NCI-H460 (cell line): ENCODE data around the gene CREB1. TPM values are rescaled to one million over a fixed set of nuclear protein-coding genes. Genes with fewer than 3 reads are reported as not detected.
"Not testable (repeated sequence)": the region's sequence is repeated elsewhere in the genome, so short reads cannot be mapped to it uniquely, and the experiment has no call there.

Experiments
- DNase-seq: peaks from one replicate; pipeline ENCODE4 v3.0.0-alpha.2; 2016; ENCODE audit warnings: low read depth; ENCODE audit errors: extremely low read depth
- polyA plus RNA-seq: library from polyadenylated mRNA; depleted of rRNA; stranded (reverse); fragments of >200 nt; gene quantifications from 2 replicates; pipeline ENCODE4 v1.2.3, GENCODE V29; 2014; cell fraction: nucleus; rRNA removed
- total RNA-seq: library from RNA; depleted of rRNA; stranded (reverse); fragments of >200 nt; shearing (Covaris generic); gene quantifications from 2 replicates; pipeline ENCODE4 v1.2.3, GENCODE V29; 2014; rRNA removed

CREB1 gene
- total RNA-seq: 74.7 and 77.9 TPM in 2 replicates
- polyA plus RNA-seq: 62.5 and 66.4 TPM in 2 replicates

DNA sequence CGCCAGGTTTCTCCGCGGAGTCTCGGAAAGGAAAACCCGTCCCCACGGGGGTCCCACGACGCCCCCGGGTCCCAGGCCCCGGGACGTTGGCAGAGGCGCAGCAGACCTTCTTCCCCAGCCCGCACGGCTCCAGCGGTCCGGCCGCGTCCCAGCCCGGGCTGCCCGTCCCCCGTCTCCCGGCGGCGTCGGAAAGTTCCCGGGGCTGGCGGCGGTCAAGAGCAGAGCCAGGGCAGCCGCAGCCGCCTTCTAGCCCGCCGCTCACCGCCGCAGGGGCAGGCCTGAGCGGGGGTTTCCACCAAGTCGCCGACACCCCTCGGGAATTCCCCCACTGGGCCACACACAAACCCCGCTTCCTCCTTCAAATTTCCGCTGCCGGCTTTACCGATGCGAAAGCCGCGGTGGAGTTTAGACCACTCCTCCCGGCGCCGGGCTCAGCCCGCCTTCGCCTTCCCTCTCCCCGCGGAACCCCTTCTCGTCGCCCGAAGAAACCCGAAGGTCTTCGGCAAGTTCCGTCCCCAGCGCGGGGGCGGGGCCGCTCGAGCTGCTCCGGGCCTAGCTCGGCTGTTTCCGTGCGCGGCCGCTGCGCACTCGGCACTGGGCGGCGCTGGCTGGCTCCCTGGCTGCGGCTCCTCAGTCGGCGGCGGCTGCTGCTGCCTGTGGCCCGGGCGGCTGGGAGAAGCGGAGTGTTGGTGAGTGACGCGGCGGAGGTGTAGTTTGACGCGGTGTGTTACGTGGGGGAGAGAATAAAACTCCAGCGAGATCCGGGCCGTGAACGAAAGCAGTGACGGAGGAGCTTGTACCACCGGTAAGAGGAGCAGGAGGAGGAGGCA, at the start of gene CREB1:
Gene CREB1, plus strand, starts transcription at position 633 of the 830 bp plus-strand sequence. CDS start 25,674 bp downstream, outside the sequence.
- peak; percentile 99 for DNase-seq

GRCh38 chr2:207480521-207481040, 49.2 kb upstream of the CREB1 start:
- no peak for DNase-seq

- DNase-seq: no peak
These were observed 47.8 kb upstream of the CREB1 start for GRCh38 chr2:207481924-207482323.

DNA sequence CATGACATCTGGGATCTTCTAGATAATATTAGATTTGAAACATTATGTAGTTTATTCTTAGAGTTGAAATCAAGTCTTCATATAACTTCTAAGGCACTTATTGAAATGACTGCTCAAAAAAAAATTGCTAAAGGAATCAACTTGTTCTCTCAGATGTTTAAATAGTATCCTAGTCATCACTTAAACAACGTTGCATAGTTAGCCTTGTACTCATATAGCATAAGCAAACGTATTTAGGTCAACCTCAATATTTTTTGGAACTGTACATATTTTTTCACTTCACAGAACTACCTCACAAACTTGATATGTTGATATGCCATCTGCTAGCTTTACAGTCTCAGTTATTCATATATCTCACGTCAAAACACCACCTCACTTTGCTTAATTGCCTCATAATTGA, 47.1 kb upstream of the CREB1 start:
- no peak for DNase-seq

DNA sequence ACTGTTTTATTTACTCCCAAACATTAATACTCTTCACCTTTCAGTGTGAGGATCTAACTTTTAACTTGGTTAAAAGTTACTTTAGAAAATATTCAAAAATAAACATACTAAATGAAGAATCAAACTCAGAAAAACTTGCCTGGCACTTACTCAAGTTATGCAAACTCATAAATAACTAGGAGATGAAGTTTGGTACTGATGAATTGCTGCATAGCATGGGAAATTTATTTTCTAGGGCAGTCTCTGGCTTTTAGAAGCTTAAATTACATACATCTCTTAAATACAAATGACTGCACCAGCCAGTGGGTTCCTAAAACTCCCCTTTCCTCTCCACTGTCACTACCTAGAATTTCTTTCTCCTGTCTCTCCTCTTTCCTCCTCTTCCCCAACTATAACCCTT, 46.7 kb upstream of the CREB1 start:
- DNase-seq: no peak

- peak; percentile 77 for DNase-seq
These were observed 46.3 kb upstream of the CREB1 start for GRCh38 chr2:207483477-207483876.

- no peak for DNase-seq
These were observed 45.0 kb upstream of the CREB1 start for GRCh38 chr2:207484444-207485391.

- peak; percentile 85 for DNase-seq
These were observed 42.0 kb upstream of the CREB1 start for GRCh38 chr2:207487650-207488311.

- DNase-seq: no peak
These were observed 40.5 kb upstream of the CREB1 start for GRCh38 chr2:207489251-207489650.

- no peak for DNase-seq
These were observed 39.3 kb upstream of the CREB1 start for GRCh38 chr2:207490441-207490840.

DNA sequence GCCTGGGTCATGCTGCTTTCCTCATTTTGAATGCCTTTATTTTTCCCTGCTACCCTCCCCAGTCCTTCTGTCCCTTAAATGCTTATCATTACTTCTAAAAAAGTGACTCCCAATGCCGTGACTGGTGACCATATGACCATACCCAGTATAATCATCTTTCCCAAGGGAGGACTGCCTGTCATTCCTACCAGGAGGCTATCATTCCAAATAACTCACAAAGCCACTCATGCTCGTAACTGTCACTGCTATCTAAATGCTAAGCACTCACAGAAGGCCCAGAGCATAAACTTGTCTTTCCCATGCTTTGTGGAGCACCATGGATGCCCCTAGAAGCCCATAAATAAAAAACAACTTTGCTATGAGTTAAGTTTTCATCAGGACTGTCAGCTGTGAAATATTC, 38.7 kb upstream of the CREB1 start:
- DNase-seq: no peak

DNA sequence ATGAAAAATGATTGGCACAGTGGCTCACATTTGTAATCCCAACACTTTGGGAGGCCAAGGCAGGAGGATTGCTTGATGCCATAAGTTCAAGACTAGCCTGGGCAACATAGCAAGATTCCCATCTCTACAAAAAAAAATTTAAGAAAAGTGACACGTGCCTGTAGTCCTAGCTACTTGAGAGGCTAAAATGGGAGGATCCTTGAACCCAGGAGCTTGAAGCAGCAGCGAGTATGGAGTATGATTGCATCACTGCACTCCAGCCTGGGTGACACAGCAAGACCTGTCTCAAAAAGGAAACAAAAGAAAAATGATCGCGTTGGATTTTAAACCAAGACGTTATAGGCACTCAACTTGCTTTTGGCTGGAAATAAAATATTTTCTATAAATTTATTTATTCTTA, 37.8 kb upstream of the CREB1 start:
- no peak for DNase-seq

- DNase-seq: no peak
These were observed 37.3 kb upstream of the CREB1 start for GRCh38 chr2:207492461-207492860.

DNA sequence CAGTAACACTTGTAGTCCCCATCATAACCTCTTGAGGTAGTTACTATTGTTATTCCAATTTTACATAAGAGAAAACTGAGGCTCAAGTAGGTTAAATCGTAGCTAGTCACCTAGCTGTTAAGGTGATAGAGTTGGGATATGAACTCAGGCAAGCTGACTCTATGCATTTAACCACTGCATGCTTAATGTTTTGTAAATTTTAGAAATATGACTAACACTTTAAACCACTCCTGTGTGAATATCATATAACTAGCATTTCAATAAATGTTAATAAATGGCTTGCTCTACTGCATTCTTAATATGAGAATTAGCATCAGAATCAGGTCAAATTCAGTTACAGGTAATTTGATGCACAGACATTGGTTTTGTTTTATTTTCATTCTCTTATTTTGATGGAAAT, 35.6 kb upstream of the CREB1 start:
- no peak for DNase-seq

- DNase-seq: not testable (repeated sequence)
These were observed 32.8 kb upstream of the CREB1 start for GRCh38 chr2:207496936-207497335.

GRCh38 chr2:207497596-207497995, 32.2 kb upstream of the CREB1 start:
- DNase-seq: no peak

DNA sequence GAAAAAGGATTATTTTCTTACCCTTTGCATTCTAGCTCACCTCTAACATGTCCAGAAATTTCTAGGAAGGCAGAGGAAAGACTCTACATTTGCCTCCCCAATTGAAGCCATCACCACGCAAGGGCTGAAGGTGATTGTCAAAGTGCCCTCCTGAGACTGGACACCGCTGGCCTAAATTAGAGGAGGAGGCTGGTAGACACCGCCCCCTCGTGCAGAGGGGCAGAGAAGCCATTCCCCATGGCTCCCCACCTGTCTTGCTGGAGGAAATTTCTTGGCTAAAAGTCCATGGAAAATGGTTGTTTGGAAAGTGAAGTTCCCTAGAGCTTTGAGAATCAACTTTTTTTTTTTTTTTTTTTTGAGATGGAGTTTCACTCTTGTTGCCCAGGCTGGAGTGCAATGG, 31.3 kb upstream of the CREB1 start:
- DNase-seq: no peak

DNA sequence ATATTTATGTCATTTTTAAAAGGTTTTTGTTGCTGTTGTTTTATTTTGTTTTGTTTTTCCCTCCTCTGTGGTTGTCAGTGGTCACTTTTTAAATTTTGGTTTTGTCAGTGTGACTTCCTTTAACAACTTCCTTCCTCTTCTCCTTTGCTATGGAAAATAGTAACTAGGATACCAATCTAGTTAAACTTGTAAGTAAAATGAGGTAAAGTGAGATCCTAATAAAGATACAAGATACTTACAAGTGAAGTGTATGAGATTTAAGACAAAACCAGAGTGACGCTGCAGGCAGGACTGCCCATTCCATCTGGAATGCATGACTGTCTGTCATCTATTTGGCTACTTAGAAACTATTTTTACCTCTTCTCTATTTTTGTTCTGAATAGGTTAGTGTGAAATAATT, 30.6 kb upstream of the CREB1 start:
- DNase-seq: no peak

DNA sequence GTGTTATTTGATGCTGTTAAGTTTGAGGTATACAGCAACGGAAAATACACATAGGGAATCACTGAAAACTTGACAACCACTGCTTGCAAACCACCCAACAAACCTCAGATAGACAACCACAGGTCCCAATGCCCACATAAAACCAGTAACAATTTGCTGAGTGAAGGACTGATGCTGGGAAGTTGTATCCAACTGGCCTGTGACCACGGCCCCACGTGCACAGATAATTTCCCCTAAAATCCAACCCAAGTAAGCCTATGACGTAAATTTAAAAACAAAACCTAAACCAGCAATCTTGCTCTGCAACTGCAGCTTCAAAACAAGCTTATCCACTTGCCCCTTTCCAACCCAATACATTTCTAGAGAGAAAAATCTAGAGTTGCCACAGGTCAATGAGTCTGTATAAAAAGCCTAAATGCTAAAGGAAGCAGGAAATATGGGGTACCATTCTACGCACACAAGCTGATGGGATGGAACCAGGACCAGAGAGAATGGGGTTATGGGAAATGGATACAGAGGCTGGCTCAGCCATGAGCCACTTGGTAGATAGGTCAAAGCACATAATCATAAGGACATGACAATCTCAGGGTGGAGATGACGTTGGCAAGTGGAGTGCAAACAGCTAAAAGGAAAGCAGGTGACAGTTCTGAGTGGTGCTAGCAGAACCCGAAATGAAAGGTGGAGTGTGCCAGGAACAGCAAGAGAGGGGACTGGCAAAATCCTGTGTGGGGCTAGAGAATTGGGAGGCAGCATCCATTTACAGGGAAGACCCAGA, 27.8 kb upstream of the CREB1 start:
- no peak for DNase-seq
